BJ (cell line): ENCODE results near the gene ZDHHC8. TPM values are rescaled to one million over a fixed set of nuclear protein-coding genes. Genes with fewer than 3 reads are reported as not detected.
A peak's percentile ranks its signal among the peaks of the same experiment; 100 is the strongest.

Experiments used
- CTCF ChIA-PET: fragments of 350-600 bp; formaldehyde crosslinking; extraction: SDS; loops from one replicate; lab custom pipeline; 2021; ENCODE audit warnings: antibody characterized with exemption, inconsistent platforms; lab: Yijun Ruan, JAX
- POLR2A ChIA-PET: fragments of 300-600 bp; sonication (Branson Sonifier 250); formaldehyde crosslinking; extraction: SDS; loops from one replicate; lab custom pipeline; 2021; ENCODE audit warnings: antibody characterized with exemption; lab: Charles Lee
- DNase-seq: peaks from one replicate; pipeline ENCODE4 v3.0.0-alpha.2; 2011; ENCODE audit warnings: low read depth
- H3K27me3 ChIP-seq: 2 replicates; pipeline ENCODE4 v1.6.0; 2011; ENCODE audit warnings: low read length; ENCODE audit not compliant: control insufficient read depth, insufficient read depth
- H3K36me3 ChIP-seq: 2 replicates; pipeline ENCODE4 v1.5.1; 2011; ENCODE audit warnings: low read length; ENCODE audit not compliant: control insufficient read depth, insufficient read depth
- H3K4me3 ChIP-seq: 2 replicates; pipeline ENCODE4 v1.5.1; 2011; ENCODE audit warnings: low read depth, mild to moderate bottlenecking, control low read depth, low read length
- polyA plus RNA-seq: library from polyadenylated mRNA; depleted of rRNA; stranded (reverse); fragments of >200 nt; gene quantifications from 2 replicates; pipeline ENCODE4 v1.2.3, GENCODE V29; 2011
- TF ChIP-seq, protein P1 (sequence below): IDR thresholded peaks from 2 replicates; pipeline ENCODE4 v1.5.1; 2011; ENCODE audit warnings: low read depth, mild to moderate bottlenecking, control low read depth, inconsistent platforms, low read length, moderate library complexity; ENCODE audit not compliant: insufficient read depth

ZDHHC8 gene
- polyA plus RNA-seq, 1 experiment: 32.2 TPM

DNA sequence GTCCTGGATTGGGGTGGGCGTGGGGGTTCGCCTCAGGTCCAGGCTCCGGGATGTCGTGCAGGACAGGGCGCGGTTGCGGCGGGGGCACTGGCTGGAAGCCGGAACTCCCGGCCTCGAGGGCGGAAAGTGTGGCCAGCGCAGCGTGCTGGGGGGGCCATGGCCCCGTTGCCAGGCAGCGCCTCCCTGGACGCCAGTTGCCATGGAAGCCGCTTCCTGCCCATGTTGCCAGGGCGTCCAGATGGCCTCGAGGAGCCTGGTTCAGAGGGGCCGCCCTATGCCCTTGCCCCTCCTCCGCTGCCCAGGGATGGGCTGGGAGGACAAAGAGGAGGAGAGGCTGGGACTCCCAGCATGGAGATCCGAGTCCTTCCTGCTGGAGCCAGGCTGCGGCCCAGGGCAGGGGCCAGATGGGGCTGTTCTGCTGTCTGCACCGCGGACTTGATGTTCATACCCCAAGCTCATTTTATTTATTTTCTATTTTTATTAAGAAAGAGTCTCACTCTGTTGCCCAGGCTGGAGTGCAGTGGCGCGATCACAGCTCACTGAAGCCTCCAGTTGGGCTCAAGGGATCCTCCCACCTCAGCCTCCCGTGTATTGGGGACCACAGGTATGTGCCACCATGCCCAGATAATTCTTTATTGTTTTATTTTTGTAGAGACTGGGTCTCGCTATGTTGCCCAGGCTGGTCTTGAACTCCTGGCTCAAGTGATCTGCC lies 23.9 kb downstream of the ZDHHC8 start:
- Histone ChIP-seq H3K36me3 (no peaks in the 10 kb centered on the region), H3K4me3 (peak overlapping the region; percentile 52), H3K27me3 (no peaks in the 10 kb centered on the region; the same call in 1 of the 2 replicates)
- ChIA-PET CTCF (interaction anchor here (0.9 to 6.2 kb wide), 4 partner anchors 129 to 164 kb away, joined by 3 to 91 read pairs (median 6); partner anchors contain the start of gene DGCR6L), POLR2A (no interaction called here)
- DNase-seq: no peak
- TF ChIP-seq, protein P1, sequence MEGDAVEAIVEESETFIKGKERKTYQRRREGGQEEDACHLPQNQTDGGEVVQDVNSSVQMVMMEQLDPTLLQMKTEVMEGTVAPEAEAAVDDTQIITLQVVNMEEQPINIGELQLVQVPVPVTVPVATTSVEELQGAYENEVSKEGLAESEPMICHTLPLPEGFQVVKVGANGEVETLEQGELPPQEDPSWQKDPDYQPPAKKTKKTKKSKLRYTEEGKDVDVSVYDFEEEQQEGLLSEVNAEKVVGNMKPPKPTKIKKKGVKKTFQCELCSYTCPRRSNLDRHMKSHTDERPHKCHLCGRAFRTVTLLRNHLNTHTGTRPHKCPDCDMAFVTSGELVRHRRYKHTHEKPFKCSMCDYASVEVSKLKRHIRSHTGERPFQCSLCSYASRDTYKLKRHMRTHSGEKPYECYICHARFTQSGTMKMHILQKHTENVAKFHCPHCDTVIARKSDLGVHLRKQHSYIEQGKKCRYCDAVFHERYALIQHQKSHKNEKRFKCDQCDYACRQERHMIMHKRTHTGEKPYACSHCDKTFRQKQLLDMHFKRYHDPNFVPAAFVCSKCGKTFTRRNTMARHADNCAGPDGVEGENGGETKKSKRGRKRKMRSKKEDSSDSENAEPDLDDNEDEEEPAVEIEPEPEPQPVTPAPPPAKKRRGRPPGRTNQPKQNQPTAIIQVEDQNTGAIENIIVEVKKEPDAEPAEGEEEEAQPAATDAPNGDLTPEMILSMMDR: no peak

DNA sequence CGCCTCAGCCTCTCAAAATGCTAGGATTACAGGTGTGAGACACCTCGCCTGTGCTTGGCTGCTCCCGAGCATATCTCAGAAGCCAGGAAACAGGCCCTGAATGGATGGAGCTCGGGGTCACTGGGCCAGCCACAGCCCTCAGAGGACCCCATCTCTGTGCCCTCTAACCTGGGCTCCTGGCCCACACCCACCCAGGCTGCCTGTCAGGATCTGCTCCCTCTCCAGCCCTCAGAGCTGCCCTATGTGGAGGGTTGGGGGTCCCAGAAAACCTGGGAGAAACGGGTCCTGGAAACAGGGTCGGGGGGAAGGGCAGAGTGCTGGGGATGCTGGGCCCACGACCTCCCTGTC lies 24.4 kb downstream of the ZDHHC8 start:
- no peaks in the 10 kb centered on the region; the same call in 1 of the 2 replicates for H3K27me3 ChIP-seq
- no peak for DNase-seq
- ChIA-PET CTCF (interaction anchor here (0.9 to 6.2 kb wide), 4 partner anchors 128 to 164 kb away, joined by 3 to 91 read pairs (median 6); partner anchors contain the start of gene DGCR6L), POLR2A (no interaction called here)
- TF ChIP-seq, protein P1: no peak
- no peaks in the 10 kb centered on the region for H3K36me3 ChIP-seq
- no peak overlapping the region for H3K4me3 ChIP-seq

DNA sequence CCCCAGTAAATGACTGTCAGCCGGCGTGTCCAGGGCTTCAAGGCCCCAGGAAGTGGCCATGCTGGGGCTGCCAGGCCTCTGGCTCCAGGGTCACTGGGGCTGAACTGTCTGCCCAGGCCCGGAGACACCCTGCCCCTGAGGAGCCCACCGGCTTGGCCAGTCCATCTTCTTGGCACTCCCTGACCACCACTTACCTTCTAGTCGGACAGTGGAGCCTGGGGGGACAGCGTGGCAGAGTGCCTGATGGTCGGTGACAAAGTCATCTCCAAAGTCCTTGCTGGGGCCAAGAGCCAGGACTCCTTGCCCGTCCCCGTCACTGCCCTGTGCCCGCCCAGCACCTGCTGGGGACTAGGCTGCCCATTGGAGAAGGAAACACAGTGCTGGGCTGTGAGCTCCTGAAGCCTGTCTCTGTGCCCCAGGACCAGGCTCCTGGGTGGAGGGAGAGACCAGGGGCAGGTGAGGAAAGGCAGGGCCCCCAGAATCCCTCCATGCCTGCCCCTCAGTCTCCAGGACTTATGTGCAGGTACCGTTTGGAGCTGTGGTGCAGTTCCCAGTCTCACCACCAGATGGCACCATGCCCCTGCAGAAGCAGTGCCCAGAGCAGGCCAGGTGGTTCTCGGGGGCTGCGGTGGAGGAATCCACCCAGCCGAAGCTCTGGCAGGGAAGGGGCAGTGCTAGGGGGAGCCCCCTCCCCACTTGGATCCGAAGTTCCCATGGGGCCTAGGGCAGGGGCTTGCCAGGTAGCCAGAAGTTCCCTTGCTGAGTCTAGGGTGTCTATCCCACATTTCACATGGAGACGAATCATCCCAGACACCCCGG lies 25.2 kb downstream of the ZDHHC8 start:
- DNase-seq: no peak
- POLR2A ChIA-PET: no interaction called here
- no peak overlapping the region for H3K4me3 ChIP-seq
- TF ChIP-seq, protein P1: peak; percentile 94
- CTCF ChIA-PET: interaction anchor here (0.8 to 6.2 kb wide), 31 partner anchors 11 to 284 kb away, joined by 3 to 91 read pairs (median 4); partner anchors contain the start of genes DGCR6L and TRMT2A
- H3K27me3 ChIP-seq: no peaks in the 10 kb centered on the region; the same call in 1 of the 2 replicates
- H3K36me3 ChIP-seq: no peaks in the 10 kb centered on the region

DNA sequence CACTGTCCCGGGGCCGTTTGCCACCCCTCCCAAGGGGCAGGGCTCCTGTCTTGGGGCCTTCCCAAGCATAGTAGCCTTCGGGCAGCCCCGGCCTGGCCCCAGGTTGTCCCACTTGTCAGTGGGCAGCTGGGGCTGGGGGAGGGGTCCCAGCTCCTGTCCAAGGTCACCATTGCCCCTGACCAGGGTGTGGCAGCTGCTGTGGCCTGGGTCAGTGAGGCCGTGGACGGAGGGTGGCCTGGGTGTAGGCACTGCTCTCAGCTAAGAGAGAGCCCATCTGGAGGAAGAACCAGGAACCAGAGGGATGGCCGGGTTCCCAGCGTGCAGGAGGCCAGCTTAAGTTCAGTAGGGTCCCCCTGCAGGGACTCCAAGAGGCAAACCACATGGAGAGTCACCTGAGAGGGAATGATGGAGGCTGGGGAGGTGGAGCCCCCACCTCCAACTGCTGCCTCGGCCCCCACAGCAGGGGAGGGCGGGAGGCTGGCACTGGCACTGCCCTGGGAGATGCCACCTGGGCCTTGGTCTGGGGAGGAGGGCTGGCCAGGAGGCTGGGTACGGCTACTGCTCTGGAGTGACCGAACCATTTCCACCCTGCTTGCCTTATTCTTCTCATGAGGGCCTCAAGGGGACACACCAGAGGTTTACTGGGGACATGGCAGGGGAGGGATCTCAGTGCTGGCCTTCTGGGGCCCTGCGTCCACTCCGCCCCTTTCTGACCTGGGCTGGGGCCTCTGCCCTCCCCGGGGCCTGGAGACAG lies 26.0 kb downstream of the ZDHHC8 start:
- POLR2A ChIA-PET: no interaction called here
- CTCF ChIA-PET: interaction anchor here (0.8 to 6.2 kb wide), 30 partner anchors 10 to 284 kb away, joined by 3 to 91 read pairs (median 4); partner anchors contain the start of genes DGCR6L and TRMT2A
- no peak for DNase-seq
- Histone ChIP-seq H3K27me3 (no peaks in the 10 kb centered on the region; the same call in 1 of the 2 replicates), H3K36me3 (no peaks in the 10 kb centered on the region), H3K4me3 (no peak overlapping the region)
- TF ChIP-seq, protein P1: no peak
